SJSA1 (cell line): Measurements from ENCODE around the gene DYRK3. TPM values are rescaled to one million over a fixed set of nuclear protein-coding genes. Genes with fewer than 3 reads are reported as not detected.

Source experiments
- total RNA-seq: library from RNA; depleted of rRNA; stranded (reverse); fragments of >200 nt; shearing (Covaris generic); gene quantifications from 2 replicates; pipeline ENCODE4 v1.2.3, GENCODE V29; 2014; rRNA removed

Gene DYRK3
- total RNA-seq, 1 experiment from 2014 or later = 11.2 TPM

Other genes starting within 250 kb of the DYRK3 start
- gene IKBKE, start 165.1 kb upstream of the DYRK3 start, total RNA-seq = 12.6 and 26.7 TPM in 2 replicates
- 2.7 and 3.3 TPM in 2 replicates for gene RASSF5, start 128.0 kb upstream of the DYRK3 start, total RNA-seq
- 41.0 and 53.8 TPM in 2 replicates for gene EIF2D, start 23.1 kb upstream of the DYRK3 start, total RNA-seq
- gene MAPKAPK2, start 49.4 kb downstream of the DYRK3 start, total RNA-seq = 45.4 and 58.6 TPM in 2 replicates
- not detected in 2 replicates for gene IL19, start 135.2 kb downstream of the DYRK3 start, total RNA-seq
- gene IL10, start 137.0 kb downstream of the DYRK3 start, total RNA-seq = not detected in 2 replicates
- gene IL20, start 230.1 kb downstream of the DYRK3 start, total RNA-seq = 0.25 and 0.53 TPM in 2 replicates